ENCODE data around the gene KCNN4. TPM values are rescaled to one million over a fixed set of nuclear protein-coding genes. Genes with fewer than 3 reads are reported as not detected.

Gene KCNN4
- total RNA-seq, 1 donor from 2014 or later, result 6.4 TPM

DNA sequence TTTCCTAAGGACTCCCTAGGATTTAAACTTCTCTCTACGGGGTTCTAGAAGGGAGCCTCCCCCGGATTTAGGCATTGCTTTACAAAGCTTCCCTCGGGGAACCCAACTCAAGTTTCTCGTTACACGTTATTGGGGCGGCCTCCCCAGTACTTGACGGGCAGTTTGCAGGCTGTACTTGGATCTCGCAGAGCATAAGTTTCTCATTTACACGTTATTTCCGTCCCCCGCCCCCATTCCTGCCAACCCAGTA, 26.6 kb downstream of the KCNN4 start:
- TF ChIP-seq CTCF (IDR thresholded peaks at IDR 0.05; ENCODE audit: unreplicated experiment), result no peak
- DNase-seq (ENCODE audit: low spot score in 2 of 2, unreplicated experiment in 2 of 2), result no peak
- Mint-ChIP-seq H3K4me1 (peaks cover 28% of the 10 kb centered on the region), H3K27me3 (ENCODE audit: low read depth) (no peaks in the 10 kb centered on the region), H3K4me3 (peak overlapping the region; percentile 94), H3K9me3 (no peaks in the 10 kb centered on the region), H3K27ac (peak overlapping the region; percentile 95), H3K36me3 (peaks cover 17% of the 10 kb centered on the region)

GRCh38 chr19:43752287-43752875, 28.4 kb downstream of the KCNN4 start:
- no peak for TF ChIP-seq CTCF (IDR thresholded peaks at IDR 0.05; ENCODE audit: unreplicated experiment)
- Mint-ChIP-seq H3K4me3 (no peak overlapping the region), H3K27me3 (ENCODE audit: low read depth) (no peaks in the 10 kb centered on the region), H3K27ac (no peak overlapping the region), H3K36me3 (peaks cover 25% of the 10 kb centered on the region), H3K9me3 (no peaks in the 10 kb centered on the region), H3K4me1 (peaks cover 26% of the 10 kb centered on the region)
- no peak for DNase-seq (ENCODE audit: low spot score in 2 of 2, unreplicated experiment in 2 of 2)

GRCh38 chr19:43751466-43752220, 29.1 kb downstream of the KCNN4 start:
- no peak for DNase-seq (ENCODE audit: low spot score in 2 of 2, unreplicated experiment in 2 of 2)
- Mint-ChIP-seq H3K9me3 (no peaks in the 10 kb centered on the region), H3K27me3 (ENCODE audit: low read depth) (no peaks in the 10 kb centered on the region), H3K36me3 (peaks cover 28% of the 10 kb centered on the region), H3K27ac (no peak overlapping the region), H3K4me1 (peaks cover 26% of the 10 kb centered on the region), H3K4me3 (no peak overlapping the region)
- TF ChIP-seq CTCF (IDR thresholded peaks at IDR 0.05; ENCODE audit: unreplicated experiment), result no peak

DNA sequence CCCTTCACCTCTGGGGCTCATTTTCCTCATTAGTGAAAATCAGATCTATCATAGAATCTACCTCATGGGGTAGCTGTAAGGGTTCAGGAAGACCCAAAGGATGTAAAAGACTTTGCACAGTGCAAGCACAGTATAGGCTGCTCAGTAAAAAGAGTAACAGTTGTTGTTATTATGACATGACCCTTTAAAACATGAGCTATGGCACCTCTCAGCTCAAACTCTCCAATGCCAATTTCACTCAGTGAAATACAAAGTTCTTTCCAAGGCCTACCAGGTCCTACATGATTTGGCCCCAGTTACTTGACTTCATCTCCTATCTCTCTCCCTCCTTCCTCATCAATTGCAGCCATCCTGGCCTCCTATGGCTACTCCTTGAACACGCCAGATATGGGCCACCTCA, 30.9 kb downstream of the KCNN4 start:
- H3K9me3 Mint-ChIP-seq, result no peaks in the 10 kb centered on the region
- TF ChIP-seq CTCF (IDR thresholded peaks at IDR 0.05; ENCODE audit: unreplicated experiment), result no peak
- no peak for DNase-seq (ENCODE audit: low spot score in 2 of 2, unreplicated experiment in 2 of 2)
- no peaks in the 10 kb centered on the region for H3K27me3 Mint-ChIP-seq (ENCODE audit: low read depth)
- no peak overlapping the region for H3K4me3 Mint-ChIP-seq
- H3K27ac Mint-ChIP-seq, result no peak overlapping the region
- H3K4me1 Mint-ChIP-seq, result peaks cover 15% of the 10 kb centered on the region
- H3K36me3 Mint-ChIP-seq, result peaks cover 37% of the 10 kb centered on the region

DNA sequence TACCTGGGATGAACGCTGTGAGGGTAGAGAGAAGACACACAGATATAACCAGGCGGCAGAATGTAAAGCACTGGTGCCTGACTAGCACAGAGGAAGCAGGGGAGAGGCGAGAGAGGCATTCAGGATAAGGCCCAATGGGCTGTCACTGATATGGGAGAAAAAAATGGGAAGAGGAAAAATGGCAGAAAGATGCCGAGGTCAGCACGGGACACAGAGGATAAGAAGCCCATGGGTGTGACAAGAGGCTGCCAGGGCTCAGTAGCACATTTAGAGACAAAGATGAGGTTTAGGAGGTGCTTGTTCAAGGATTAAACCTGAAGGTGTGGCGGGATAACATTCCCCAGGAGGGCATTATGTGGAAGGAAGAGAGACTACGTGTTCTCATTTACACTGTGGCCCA, 31.6 kb downstream of the KCNN4 start:
- H3K4me1 Mint-ChIP-seq, result peaks cover 12% of the 10 kb centered on the region
- no peaks in the 10 kb centered on the region for H3K27me3 Mint-ChIP-seq (ENCODE audit: low read depth)
- no peak overlapping the region for H3K27ac Mint-ChIP-seq
- H3K4me3 Mint-ChIP-seq, result no peak overlapping the region
- no peaks in the 10 kb centered on the region for H3K9me3 Mint-ChIP-seq
- TF ChIP-seq CTCF (IDR thresholded peaks at IDR 0.05; ENCODE audit: unreplicated experiment), result no peak
- H3K36me3 Mint-ChIP-seq, result peaks cover 42% of the 10 kb centered on the region
- no peak for DNase-seq (ENCODE audit: low spot score in 2 of 2, unreplicated experiment in 2 of 2)

Measured in mesothelial cell of epicardium (in vitro differentiated cells).